ENCODE results near the gene HLTF. TPM values are rescaled to one million over a fixed set of nuclear protein-coding genes. Genes with fewer than 3 reads are reported as not detected.

HLTF gene
- total RNA-seq, 3 donors from 2014 or later (not counting 1 experiment from before 2014, with no cell fraction given) = 15.0 to 19.0 (median 18.3) TPM

- Mint-ChIP-seq H3K27me3 (ENCODE audit: low read depth in 2 of 2) (no peaks in the 10 kb centered on the region), H3K27ac (peak overlapping the region; percentile 26 to 61), H3K4me1 (peaks cover 56 to 63% of the 10 kb centered on the region in 2 donors), H3K4me3 (no peak overlapping the region), H3K9me3 (no peaks in the 10 kb centered on the region), H3K36me3 (peaks cover 16% of the 10 kb centered on the region)
- DNase-seq (no peak), ATAC-seq (no peak)
- Histone ChIP-seq H3K27me3 (ENCODE audit: control insufficient read depth, insufficient read depth, low read length) (no peaks in the 10 kb centered on the region), H3K9me3 (ENCODE audit: control insufficient read depth, insufficient read depth, low read length) (no peaks in the 10 kb centered on the region), H3K4me3 (ENCODE audit: low read length) (no peak overlapping the region), H3K4me1 (ENCODE audit: control insufficient read depth, insufficient read depth, low read length) (peaks cover 20% of the 10 kb centered on the region), H3K27ac (ENCODE audit: low read length) (no peak overlapping the region), H3K36me3 (ENCODE audit: control insufficient read depth, insufficient read depth, low read length) (peaks cover 29% of the 10 kb centered on the region)
- intact Hi-C loops (cut with micrococcal nuclease) = no loop called here
- no peak for TF ChIP-seq CTCF (IDR thresholded peaks at IDR 0.05)
- over 99% methylated on average over 6 of the region's 6 CpGs for WGBS (ENCODE audit: insufficient coverage)
These were observed 72.6 kb downstream of the HLTF start for GRCh38 chr3:149013726-149014125.

GRCh38 chr3:149011676-149012075 is 74.7 kb downstream of the HLTF start:
- DNase-seq (no peak), ATAC-seq (no peak)
- H3K9me3 ChIP-seq (ENCODE audit: control insufficient read depth, insufficient read depth, low read length) = no peaks in the 10 kb centered on the region
- H3K27ac ChIP-seq (ENCODE audit: low read length) = no peak overlapping the region
- no peaks in the 10 kb centered on the region for H3K27me3 ChIP-seq (ENCODE audit: control insufficient read depth, insufficient read depth, low read length)
- Mint-ChIP-seq H3K9me3 (no peaks in the 10 kb centered on the region), H3K4me1 (peaks cover 70 to 71% of the 10 kb centered on the region in 2 donors), H3K27ac (peak overlapping the region; percentile 87 to 90), H3K4me3 (no peak overlapping the region), H3K36me3 (peaks cover 16% of the 10 kb centered on the region), H3K27me3 (ENCODE audit: low read depth in 2 of 2) (no peaks in the 10 kb centered on the region)
- H3K4me3 ChIP-seq (ENCODE audit: low read length) = no peak overlapping the region
- TF ChIP-seq CTCF (IDR thresholded peaks at IDR 0.05) = no peak
- H3K4me1 ChIP-seq (ENCODE audit: control insufficient read depth, insufficient read depth, low read length) = peaks cover 28% of the 10 kb centered on the region
- H3K36me3 ChIP-seq (ENCODE audit: control insufficient read depth, insufficient read depth, low read length) = peaks cover 39% of the 10 kb centered on the region
- intact Hi-C loops (cut with micrococcal nuclease) = no loop called here
- 96% methylated on average over 5 of the region's 5 CpGs for WGBS (ENCODE audit: insufficient coverage)

- Histone ChIP-seq H3K36me3 (ENCODE audit: control insufficient read depth, insufficient read depth, low read length) (peaks cover 41% of the 10 kb centered on the region), H3K9me3 (ENCODE audit: control insufficient read depth, insufficient read depth, low read length) (no peaks in the 10 kb centered on the region), H3K27me3 (ENCODE audit: control insufficient read depth, insufficient read depth, low read length) (no peaks in the 10 kb centered on the region), H3K4me3 (ENCODE audit: low read length) (no peak overlapping the region), H3K4me1 (ENCODE audit: control insufficient read depth, insufficient read depth, low read length) (peaks cover 28% of the 10 kb centered on the region), H3K27ac (ENCODE audit: low read length) (peak overlapping the region; percentile 83)
- Mint-ChIP-seq H3K27me3 (ENCODE audit: low read depth in 2 of 2) (no peaks in the 10 kb centered on the region), H3K27ac (peak overlapping the region; percentile 87 to 90), H3K4me3 (peak overlapping the region; percentile 53), H3K4me1 (peaks cover 64 to 65% of the 10 kb centered on the region in 2 donors), H3K36me3 (peaks cover 16% of the 10 kb centered on the region), H3K9me3 (no peaks in the 10 kb centered on the region)
- intact Hi-C loops (cut with micrococcal nuclease) = no loop called here
- DNase-seq = no peak
- WGBS (ENCODE audit: insufficient coverage) = 100% methylated on average over 2 of the region's 2 CpGs
- ATAC-seq = no peak
- no peak for TF ChIP-seq CTCF (IDR thresholded peaks at IDR 0.05)
These were observed 75.4 kb downstream of the HLTF start for GRCh38 chr3:149010966-149011365.

GRCh38 chr3:149010504-149010951 is 75.8 kb downstream of the HLTF start:
- H3K27me3 ChIP-seq (ENCODE audit: control insufficient read depth, insufficient read depth, low read length) = no peaks in the 10 kb centered on the region
- Mint-ChIP-seq H3K36me3 (peaks cover 16% of the 10 kb centered on the region), H3K27ac (peak overlapping the region; percentile 87 to 90), H3K4me3 (no peak overlapping the region), H3K4me1 (peaks cover 60 to 62% of the 10 kb centered on the region in 2 donors), H3K27me3 (ENCODE audit: low read depth in 2 of 2) (no peaks in the 10 kb centered on the region), H3K9me3 (no peaks in the 10 kb centered on the region)
- H3K9me3 ChIP-seq (ENCODE audit: control insufficient read depth, insufficient read depth, low read length) = no peaks in the 10 kb centered on the region
- intact Hi-C loops (cut with micrococcal nuclease) = no loop called here
- H3K4me1 ChIP-seq (ENCODE audit: control insufficient read depth, insufficient read depth, low read length) = peaks cover 28% of the 10 kb centered on the region
- WGBS (ENCODE audit: insufficient coverage) = 97% methylated on average over 6 of the region's 6 CpGs
- peak overlapping the region; percentile 83 for H3K27ac ChIP-seq (ENCODE audit: low read length)
- H3K4me3 ChIP-seq (ENCODE audit: low read length) = no peak overlapping the region
- DNase-seq = no peak
- ATAC-seq = no peak
- peaks cover 42% of the 10 kb centered on the region for H3K36me3 ChIP-seq (ENCODE audit: control insufficient read depth, insufficient read depth, low read length)
- TF ChIP-seq CTCF (IDR thresholded peaks at IDR 0.05) = no peak
